ENCODE measurements around the gene FBXO38. TPM values are rescaled to one million over a fixed set of nuclear protein-coding genes. Genes with fewer than 3 reads are reported as not detected.

The FBXO38 gene
- total and polyA plus RNA-seq, 2 donors from 2014 or later, result 9.6 to 45.9 TPM

DNA sequence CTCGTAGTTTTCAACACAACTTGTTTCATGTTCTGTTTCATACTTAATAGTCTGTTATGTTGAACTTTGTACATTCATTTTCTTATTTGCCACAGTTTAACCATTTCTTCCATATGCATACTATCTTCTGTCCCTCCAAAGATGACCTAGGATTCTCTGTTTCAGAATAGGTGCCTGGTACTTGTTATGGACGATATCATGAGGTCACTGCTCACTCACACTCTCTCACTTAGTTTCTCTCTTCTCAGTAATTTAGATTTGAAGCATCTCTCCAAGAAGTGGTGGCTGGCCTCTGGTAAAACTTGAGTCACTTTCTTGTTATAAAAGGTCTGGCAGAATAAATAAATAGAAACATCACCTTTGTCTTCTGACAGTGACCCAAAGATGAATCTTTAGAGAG is 28.4 kb downstream of the FBXO38 start:
- Histone ChIP-seq H3K4me1 (ENCODE audit: control insufficient read depth in 2 of 3, insufficient read depth in 2 of 3, low read depth in 1 of 3, low read length in 3 of 3) (no peaks in the 10 kb centered on the region), H3K36me3 (ENCODE audit: control insufficient read depth in 2 of 3, insufficient read depth in 3 of 3, low read length in 3 of 3) (peaks cover 12 to 51% (median 35%) of the 10 kb centered on the region in 3 donors), H3K27me3 (ENCODE audit: control insufficient read depth, insufficient read depth, low read length) (no peaks in the 10 kb centered on the region), H3K4me3 (ENCODE audit: low read length in 3 of 3) (no peak overlapping the region), H3K9ac (ENCODE audit: low read length in 3 of 3) (no peak overlapping the region), H3K27ac (ENCODE audit: low read depth in 2 of 2, low read length in 2 of 2) (no peak overlapping the region), H3K9me3 (ENCODE audit: control insufficient read depth in 2 of 3, insufficient read depth in 1 of 3, low read length in 3 of 3) (no peaks in the 10 kb centered on the region)
- FAIRE-seq, result no peak
- no peak for DNase-seq
- TF ChIP-seq, protein P1, sequence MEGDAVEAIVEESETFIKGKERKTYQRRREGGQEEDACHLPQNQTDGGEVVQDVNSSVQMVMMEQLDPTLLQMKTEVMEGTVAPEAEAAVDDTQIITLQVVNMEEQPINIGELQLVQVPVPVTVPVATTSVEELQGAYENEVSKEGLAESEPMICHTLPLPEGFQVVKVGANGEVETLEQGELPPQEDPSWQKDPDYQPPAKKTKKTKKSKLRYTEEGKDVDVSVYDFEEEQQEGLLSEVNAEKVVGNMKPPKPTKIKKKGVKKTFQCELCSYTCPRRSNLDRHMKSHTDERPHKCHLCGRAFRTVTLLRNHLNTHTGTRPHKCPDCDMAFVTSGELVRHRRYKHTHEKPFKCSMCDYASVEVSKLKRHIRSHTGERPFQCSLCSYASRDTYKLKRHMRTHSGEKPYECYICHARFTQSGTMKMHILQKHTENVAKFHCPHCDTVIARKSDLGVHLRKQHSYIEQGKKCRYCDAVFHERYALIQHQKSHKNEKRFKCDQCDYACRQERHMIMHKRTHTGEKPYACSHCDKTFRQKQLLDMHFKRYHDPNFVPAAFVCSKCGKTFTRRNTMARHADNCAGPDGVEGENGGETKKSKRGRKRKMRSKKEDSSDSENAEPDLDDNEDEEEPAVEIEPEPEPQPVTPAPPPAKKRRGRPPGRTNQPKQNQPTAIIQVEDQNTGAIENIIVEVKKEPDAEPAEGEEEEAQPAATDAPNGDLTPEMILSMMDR (IDR thresholded peaks at IDR 0.05; ENCODE audit: borderline replicate concordance, extremely low read depth, insufficient read depth), result no peak
- intact Hi-C loops (cut with DNase I), result no loop called here

DNA sequence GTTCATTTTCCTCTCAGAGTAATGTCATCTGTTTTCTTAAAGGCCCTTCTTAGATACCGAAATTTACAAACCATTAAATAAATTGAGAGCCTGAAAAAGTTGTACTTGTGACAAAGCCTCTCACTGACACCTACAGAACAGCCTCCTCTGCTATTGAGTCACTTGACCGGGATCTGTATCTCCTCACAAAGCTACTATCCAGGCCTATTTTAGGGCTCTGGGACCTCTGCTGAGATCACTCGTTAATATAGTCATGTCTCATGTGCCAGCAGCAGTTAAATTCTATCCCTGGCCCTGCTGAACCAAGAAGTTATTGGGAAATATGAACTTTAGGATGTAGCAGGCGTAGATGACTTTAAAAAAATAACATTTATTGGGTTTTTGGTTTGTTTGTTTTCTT is 31.1 kb downstream of the FBXO38 start:
- no peak overlapping the region for H3K9ac ChIP-seq (ENCODE audit: low read length in 3 of 3)
- TF ChIP-seq, protein P1 (IDR thresholded peaks at IDR 0.05; ENCODE audit: borderline replicate concordance, extremely low read depth, insufficient read depth), result no peak
- DNase-seq (no peak), FAIRE-seq (no peak)
- no peaks in the 10 kb centered on the region for H3K27me3 ChIP-seq (ENCODE audit: control insufficient read depth, insufficient read depth, low read length)
- no peaks in the 10 kb centered on the region for H3K9me3 ChIP-seq (ENCODE audit: control insufficient read depth in 2 of 3, insufficient read depth in 1 of 3, low read length in 3 of 3)
- intact Hi-C loops (cut with DNase I), result no loop called here
- H3K36me3 ChIP-seq (ENCODE audit: control insufficient read depth in 2 of 3, insufficient read depth in 3 of 3, low read length in 3 of 3), result peaks cover 10 to 46% (median 37%) of the 10 kb centered on the region in 3 donors
- H3K4me3 ChIP-seq (ENCODE audit: low read length in 3 of 3), result no peak overlapping the region
- H3K4me1 ChIP-seq (ENCODE audit: control insufficient read depth in 2 of 3, insufficient read depth in 2 of 3, low read depth in 1 of 3, low read length in 3 of 3), result no peaks in the 10 kb centered on the region
- no peak overlapping the region for H3K27ac ChIP-seq (ENCODE audit: low read depth in 2 of 2, low read length in 2 of 2)

DNA sequence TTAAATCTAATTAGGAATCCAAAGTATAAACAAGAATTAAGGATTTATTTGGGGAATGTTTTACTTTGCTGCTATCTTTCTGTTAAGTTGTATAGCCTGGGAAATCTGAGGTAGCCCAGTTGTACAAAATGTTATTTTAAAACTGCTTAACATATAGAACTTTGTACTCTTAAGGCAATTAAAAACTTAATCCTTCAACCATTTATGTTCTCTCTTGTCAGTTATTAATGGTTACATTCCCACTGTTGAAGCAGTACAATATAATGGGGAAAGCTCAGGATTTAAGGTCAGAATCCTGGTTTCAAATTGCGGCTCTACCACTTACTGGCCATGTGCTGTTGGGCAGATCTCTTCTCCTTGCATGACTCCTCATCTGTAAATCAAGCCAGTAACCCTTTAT is 32.7 kb downstream of the FBXO38 start:
- no peaks in the 10 kb centered on the region for H3K4me1 ChIP-seq (ENCODE audit: control insufficient read depth in 2 of 3, insufficient read depth in 2 of 3, low read depth in 1 of 3, low read length in 3 of 3)
- intact Hi-C loops (cut with DNase I), result no loop called here
- H3K36me3 ChIP-seq (ENCODE audit: control insufficient read depth in 2 of 3, insufficient read depth in 3 of 3, low read length in 3 of 3), result peaks cover 4 to 41% (median 32%) of the 10 kb centered on the region in 3 donors
- H3K9ac ChIP-seq (ENCODE audit: low read length in 3 of 3), result no peak overlapping the region
- DNase-seq (peak in 2 of 5 donors; percentile 8 to 40), FAIRE-seq (no peak)
- TF ChIP-seq, protein P1 (IDR thresholded peaks at IDR 0.05; ENCODE audit: borderline replicate concordance, extremely low read depth, insufficient read depth), result no peak
- H3K4me3 ChIP-seq (ENCODE audit: low read length in 3 of 3), result no peak overlapping the region
- no peaks in the 10 kb centered on the region for H3K27me3 ChIP-seq (ENCODE audit: control insufficient read depth, insufficient read depth, low read length)
- no peaks in the 10 kb centered on the region for H3K9me3 ChIP-seq (ENCODE audit: control insufficient read depth in 2 of 3, insufficient read depth in 1 of 3, low read length in 3 of 3)
- H3K27ac ChIP-seq (ENCODE audit: low read depth in 2 of 2, low read length in 2 of 2), result no peak overlapping the region

DNA sequence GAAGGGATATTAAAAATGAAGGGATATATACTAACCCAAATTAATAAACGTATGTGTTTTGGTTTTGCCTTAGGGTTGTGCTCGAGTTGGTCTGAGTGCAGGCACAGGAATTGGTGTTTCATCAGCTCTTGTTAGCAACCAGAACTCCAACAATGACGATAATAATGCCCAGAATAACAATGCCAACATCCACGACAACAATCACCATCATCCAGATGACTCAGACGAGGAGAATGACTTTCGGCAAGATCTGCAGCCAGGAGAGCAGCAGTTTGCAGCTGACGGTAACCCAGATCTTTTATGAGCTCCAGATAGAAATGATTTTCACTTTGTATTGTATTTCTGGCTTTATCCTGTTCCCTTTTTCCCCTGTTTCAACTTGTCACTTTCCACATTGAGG is 33.2 kb downstream of the FBXO38 start:
- intact Hi-C loops (cut with DNase I), result no loop called here
- TF ChIP-seq, protein P1 (IDR thresholded peaks at IDR 0.05; ENCODE audit: borderline replicate concordance, extremely low read depth, insufficient read depth), result no peak
- no peak for DNase-seq
- Histone ChIP-seq H3K27ac (ENCODE audit: low read depth in 2 of 2, low read length in 2 of 2) (no peak overlapping the region), H3K4me3 (ENCODE audit: low read length in 3 of 3) (no peak overlapping the region), H3K9ac (ENCODE audit: low read length in 3 of 3) (no peak overlapping the region), H3K36me3 (ENCODE audit: control insufficient read depth in 2 of 3, insufficient read depth in 3 of 3, low read length in 3 of 3) (peaks cover 4 to 40% (median 31%) of the 10 kb centered on the region in 3 donors), H3K27me3 (ENCODE audit: control insufficient read depth, insufficient read depth, low read length) (no peaks in the 10 kb centered on the region), H3K9me3 (ENCODE audit: control insufficient read depth in 2 of 3, insufficient read depth in 1 of 3, low read length in 3 of 3) (no peaks in the 10 kb centered on the region), H3K4me1 (ENCODE audit: control insufficient read depth in 2 of 3, insufficient read depth in 2 of 3, low read depth in 1 of 3, low read length in 3 of 3) (no peaks in the 10 kb centered on the region)
- FAIRE-seq, result no peak
